DMS114 treated with DMSO at 0.1 percent for 48 hours (cell line): Measurements from ENCODE around the gene SOX21.

Source experiments
- DNase-seq: peaks from one replicate; lab custom pipeline; 2025; ENCODE audit not compliant: unreplicated experiment; lab: John Stamatoyannopoulos, UW

The SOX21 gene

GRCh38 chr13:94682229-94682628, 30.1 kb downstream of the SOX21 start:
- DNase-seq, result no peak

GRCh38 chr13:94679614-94680013, 32.7 kb downstream of the SOX21 start:
- no peak for DNase-seq

GRCh38 chr13:94678845-94679244, 33.5 kb downstream of the SOX21 start:
- DNase-seq, result no peak

DNA sequence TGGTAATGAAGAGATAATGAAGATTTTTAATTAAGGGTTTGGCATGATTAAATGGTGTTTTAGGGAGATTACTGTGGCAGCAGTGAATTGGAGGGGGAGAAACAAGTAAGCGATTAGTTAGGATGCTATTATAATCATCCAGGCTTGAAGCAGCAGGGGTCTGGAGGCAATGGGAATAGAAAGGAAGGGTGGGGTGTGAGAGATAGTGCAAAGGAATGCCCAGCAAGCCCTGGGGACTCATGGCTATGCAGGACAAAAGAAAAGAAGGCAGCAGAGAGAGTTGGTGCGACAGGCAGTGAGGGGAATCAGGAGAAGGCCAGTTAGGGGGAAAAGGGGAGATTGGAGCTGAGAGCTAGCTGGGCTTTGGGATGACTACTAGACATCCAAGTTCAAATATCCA, 34.5 kb downstream of the SOX21 start:
- DNase-seq, result no peak

DNA sequence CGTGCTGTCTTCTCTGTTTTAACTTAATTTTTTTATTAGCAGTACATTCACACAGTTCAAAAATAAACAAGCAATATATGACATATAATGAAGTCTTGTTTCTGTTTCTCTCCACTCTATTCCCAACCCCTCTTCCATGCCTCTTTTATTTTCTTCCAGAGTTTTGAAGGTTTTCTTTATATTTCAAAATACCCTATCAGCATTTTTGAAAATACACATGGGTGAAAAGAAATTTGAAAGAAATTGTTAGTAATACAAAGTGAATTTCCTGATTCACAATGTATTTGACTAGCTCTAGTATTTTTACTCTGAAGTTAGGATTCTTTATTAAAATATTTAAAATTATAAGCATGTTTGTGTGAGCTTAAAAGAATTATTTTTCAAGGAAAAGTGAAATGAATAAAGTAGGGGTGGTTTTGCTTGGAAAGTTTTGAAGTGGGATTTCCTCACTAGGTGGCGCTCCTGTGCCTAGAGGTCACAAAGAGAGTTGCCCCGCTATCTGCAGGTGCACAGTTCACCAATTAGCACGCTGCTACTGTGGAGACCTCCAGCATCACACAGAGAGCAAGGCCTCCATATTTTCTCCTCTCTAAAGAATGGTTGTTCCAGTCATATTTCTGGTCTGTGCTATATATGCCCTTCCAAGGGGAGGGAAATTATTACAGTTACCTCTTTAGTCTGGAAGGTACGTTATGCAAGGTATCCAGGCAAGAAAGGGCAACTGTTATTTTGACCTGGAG, 37.6 kb downstream of the SOX21 start:
- no peak for DNase-seq

DNA sequence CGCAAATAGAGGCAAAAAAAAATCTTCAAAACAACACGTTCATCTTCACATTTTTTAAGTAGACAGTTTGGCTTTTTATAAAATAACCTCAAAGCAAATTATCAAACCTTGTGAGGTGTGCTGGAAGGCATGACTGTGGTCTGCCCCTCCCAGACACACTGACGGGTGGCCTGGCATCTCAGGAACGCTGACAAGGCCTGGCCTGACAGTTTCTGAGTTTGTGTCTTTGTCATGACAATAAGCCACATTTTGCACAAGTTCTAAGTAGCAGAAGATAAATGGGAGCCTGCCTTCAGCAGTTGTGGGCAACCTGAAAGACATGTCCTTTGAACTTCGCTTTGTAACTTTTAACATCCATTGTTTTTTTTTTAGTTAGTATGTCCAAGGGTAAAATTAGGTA, 38.5 kb downstream of the SOX21 start:
- DNase-seq, result no peak

- no peak for DNase-seq
Observed at GRCh38 chr13:94672400-94672799, 39.9 kb downstream of the SOX21 start.

- DNase-seq, result no peak
Observed at GRCh38 chr13:94667190-94667589, 45.2 kb downstream of the SOX21 start.

GRCh38 chr13:94666065-94666464, 46.3 kb downstream of the SOX21 start:
- no peak for DNase-seq

DNA sequence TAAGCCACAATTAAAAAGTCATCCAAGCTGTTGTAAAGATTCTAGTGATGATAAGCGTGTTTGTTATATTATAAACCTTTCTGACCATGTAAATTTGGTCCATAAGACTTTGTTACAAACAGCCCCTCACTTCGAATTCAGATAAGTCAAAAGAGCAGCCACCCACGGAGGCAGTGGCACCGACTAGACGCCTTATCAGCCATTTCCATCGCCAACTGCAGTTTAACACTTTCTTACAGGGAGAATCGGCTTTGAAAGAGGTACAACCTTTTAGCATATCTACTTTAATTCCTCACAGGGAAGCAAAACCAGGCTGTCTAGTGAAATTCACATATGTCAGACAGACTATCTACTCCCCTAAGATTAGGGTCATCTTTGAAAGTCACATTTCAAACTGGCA, 47.5 kb downstream of the SOX21 start:
- DNase-seq, result no peak

DNA sequence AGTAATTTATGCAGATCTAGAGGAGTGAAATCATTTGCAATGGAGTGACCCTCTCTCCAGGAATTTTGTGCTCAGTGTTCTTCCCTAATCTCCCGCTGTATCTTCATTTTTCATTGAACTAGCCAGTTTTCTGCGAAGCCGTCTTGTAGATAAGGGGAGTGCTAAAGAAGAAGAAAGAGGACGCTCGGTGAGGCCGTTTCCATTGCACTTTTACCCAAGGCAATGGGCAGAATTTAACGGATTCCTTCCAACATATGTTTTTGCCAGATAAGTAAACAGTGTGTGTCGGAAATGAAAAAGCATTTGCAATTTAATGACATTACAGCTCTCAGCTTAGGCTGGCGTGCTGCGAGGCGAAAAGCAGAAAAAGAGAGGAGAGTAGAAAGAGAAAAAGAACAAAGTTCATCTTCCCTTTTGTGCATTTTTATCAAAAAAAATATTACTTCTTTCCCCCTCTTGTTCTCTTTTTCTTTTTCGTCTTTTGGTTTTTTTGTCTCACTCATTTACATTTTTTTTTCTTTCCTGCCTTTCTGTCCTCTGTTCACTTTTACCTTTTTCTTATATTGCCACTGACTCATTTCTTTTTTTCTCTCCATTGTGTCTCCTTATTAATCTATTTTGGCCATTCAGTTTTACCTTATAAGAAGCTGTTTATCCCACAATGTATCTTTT, 49.9 kb downstream of the SOX21 start:
- no peak for DNase-seq

GRCh38 chr13:94661406-94661805, 50.9 kb downstream of the SOX21 start:
- DNase-seq, result no peak

DNA sequence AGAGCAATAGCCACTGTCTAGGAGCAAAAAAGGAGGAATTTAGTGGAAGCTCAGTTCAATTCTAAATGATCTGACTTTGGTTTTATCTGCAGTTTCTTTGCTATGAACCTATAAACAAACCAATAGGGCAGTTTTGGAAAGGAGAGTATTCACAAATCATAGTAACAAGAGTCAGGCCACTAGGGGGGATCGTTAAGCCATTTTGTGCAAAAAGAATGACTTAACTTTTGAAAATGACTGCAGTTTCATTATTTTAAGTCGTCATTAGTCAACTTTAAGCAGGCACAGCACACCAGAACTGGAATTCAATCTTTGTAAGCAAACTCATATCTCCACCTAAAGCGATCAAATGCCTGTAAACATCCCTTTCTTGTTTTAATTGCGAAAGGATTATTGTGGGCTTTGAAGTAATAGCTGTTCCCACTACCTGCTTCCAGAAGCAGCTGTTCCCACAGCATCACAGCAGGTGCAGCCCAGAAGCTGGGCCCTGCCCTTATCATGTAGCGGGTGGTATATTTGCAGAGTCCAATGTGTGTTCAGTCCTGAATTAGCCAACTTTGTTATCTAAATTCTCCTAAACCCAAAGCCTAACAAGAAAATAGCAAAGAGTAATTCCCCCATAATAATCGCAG, 51.5 kb downstream of the SOX21 start:
- DNase-seq, result peak; percentile 13
